ENCODE data around the gene EXOG.

Gene EXOG

DNA sequence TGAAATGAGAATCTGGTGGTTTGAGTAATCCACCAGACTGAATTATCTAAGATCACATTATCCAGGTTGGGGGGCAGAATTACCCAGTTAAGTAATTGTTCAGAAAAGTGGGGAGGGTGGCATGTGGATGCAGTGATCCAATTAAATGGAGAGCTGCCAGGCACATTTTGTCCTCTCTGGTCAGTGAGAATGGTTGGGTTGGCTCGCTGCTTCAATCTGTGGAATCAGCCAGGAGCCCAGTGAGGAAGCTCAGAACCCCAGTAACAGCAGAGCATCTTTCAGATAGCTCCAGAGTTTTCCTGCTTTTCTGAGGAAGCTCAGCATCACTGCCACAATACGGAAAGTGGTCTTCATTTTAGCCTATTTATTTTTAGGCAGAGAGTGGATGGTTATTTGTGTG lies 6.4 kb upstream of the EXOG start:
- TF ChIP-seq, protein P1, sequence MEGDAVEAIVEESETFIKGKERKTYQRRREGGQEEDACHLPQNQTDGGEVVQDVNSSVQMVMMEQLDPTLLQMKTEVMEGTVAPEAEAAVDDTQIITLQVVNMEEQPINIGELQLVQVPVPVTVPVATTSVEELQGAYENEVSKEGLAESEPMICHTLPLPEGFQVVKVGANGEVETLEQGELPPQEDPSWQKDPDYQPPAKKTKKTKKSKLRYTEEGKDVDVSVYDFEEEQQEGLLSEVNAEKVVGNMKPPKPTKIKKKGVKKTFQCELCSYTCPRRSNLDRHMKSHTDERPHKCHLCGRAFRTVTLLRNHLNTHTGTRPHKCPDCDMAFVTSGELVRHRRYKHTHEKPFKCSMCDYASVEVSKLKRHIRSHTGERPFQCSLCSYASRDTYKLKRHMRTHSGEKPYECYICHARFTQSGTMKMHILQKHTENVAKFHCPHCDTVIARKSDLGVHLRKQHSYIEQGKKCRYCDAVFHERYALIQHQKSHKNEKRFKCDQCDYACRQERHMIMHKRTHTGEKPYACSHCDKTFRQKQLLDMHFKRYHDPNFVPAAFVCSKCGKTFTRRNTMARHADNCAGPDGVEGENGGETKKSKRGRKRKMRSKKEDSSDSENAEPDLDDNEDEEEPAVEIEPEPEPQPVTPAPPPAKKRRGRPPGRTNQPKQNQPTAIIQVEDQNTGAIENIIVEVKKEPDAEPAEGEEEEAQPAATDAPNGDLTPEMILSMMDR (IDR thresholded peaks at IDR 0.05; ENCODE audit: low read depth, low read length) = no peak
- DNase-seq (ENCODE audit: low read depth, low spot score) = no peak
- in situ Hi-C loops (cut with HindIII; ENCODE audit: low sequenced_read_pairs) = no loop called here
- H3K4me3 ChIP-seq (ENCODE audit: low read depth, low read length) = no peak overlapping the region

DNA sequence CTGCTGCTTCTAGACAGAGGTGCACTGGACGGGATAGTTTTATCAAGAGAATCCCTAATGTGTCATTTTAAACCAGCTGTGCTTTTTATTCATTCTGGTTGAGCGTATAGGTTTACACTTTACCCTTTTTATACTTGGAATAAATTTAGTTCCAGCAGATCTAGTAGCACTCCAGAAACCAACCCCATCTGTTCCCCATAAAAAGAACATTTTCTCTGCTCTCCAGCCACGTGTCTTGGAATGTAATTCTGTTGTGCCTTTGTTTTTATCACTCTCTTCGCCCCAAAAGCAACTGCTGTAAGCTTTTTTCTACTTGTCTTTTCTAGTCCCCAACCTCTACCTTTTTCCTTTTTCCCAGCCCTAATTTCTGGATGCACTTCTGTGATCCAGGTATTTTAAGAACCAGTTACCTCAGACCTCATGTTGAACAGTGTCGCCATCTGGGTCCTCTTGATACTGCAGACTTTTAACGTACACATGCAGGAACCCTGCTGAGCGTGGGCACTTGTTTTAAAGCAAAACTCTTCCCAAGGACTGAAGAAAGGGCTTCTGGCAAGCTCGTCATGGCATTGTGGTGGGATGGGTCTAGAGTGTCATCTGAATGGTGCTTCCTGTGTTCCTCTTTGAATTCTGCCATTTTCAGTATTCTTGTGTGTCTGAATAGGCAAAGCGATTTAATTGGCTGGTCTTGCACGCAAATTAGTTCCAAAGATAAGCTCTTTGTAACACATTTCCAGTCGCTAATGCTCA lies 5.7 kb upstream of the EXOG start:
- no peak overlapping the region for H3K4me3 ChIP-seq (ENCODE audit: low read depth, low read length)
- DNase-seq (ENCODE audit: low read depth, low spot score) = no peak
- in situ Hi-C loops (cut with HindIII; ENCODE audit: low sequenced_read_pairs) = no loop called here
- TF ChIP-seq, protein P1 (IDR thresholded peaks at IDR 0.05; ENCODE audit: low read depth, low read length) = no peak

DNA sequence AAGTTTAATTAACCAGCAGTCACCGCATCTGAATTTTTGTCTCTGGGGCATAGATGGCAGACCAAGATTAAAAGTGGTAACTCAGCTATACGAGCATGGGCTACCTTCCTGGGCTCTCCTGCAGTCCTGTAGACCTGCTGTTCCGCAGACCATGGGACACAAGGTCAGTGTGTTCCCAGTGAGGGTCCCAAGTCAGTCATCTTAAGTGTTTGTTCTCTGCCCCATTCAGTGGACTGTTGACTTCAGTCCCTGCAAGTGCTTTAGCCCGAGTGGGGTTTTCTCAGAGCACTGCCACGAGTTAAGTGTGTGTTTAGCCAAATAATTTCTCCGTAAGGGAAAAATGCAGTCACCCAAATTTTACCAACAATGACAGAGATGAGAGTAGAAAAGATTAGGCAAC lies 4.9 kb upstream of the EXOG start:
- no peak for DNase-seq (ENCODE audit: low read depth, low spot score)
- in situ Hi-C loops (cut with HindIII; ENCODE audit: low sequenced_read_pairs) = no loop called here
- TF ChIP-seq, protein P1 (IDR thresholded peaks at IDR 0.05; ENCODE audit: low read depth, low read length) = no peak
- no peak overlapping the region for H3K4me3 ChIP-seq (ENCODE audit: low read depth, low read length)

DNA sequence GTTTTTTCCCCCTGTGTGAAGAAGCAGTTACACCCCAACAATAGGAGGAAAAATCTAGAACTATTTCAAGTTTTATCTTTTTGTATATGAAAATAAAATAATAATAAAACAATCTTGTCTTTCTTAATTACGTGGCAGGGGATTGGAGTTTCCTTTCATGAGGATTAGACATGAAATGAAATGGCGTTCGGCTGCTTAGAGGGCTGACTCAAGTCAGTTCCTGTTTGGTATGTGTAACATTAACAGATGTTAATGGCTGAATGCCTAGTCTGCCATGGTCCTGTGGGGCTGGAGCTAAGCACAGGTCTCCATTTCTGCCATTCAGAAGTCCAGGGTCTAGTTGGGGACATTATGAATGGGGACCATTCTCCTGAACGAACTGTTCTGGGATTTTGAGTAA lies 3.1 kb upstream of the EXOG start:
- DNase-seq (ENCODE audit: low read depth, low spot score) = peak; percentile 27

DNA sequence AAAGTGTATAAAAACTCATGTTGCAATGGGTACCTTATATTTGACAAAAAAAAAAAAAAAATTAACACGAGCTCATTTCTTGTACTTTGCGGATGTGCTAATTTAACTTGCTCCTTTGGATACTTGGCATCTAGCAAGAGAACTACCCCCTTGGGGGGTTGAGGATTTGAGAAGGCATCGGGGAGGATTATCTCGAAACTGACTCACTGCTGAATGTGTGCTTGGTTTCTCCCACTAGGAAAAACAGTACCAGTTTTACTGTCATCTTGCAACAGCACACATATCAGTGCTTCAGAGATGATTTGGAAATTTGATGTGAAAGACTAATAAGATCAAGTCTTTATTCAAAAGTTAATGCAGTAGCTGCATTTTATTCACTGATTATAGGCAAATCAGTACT lies 891 bp downstream of the EXOG start:
- no peak for DNase-seq (ENCODE audit: low read depth, low spot score)
- TF ChIP-seq, protein P1 (IDR thresholded peaks at IDR 0.05; ENCODE audit: low read depth, low read length) = no peak
- in situ Hi-C loops (cut with HindIII; ENCODE audit: low sequenced_read_pairs) = no loop called here
- H3K4me3 ChIP-seq (ENCODE audit: low read depth, low read length) = peak overlapping the region; percentile 93

More for the DNA sequence above, 3.1 kb upstream of the EXOG start:
- TF ChIP-seq, protein P1 (IDR thresholded peaks at IDR 0.05; ENCODE audit: low read depth, low read length) = no peak
- in situ Hi-C loops (cut with HindIII; ENCODE audit: low sequenced_read_pairs) = no loop called here
- H3K4me3 ChIP-seq (ENCODE audit: low read depth, low read length) = no peak overlapping the region

DNA sequence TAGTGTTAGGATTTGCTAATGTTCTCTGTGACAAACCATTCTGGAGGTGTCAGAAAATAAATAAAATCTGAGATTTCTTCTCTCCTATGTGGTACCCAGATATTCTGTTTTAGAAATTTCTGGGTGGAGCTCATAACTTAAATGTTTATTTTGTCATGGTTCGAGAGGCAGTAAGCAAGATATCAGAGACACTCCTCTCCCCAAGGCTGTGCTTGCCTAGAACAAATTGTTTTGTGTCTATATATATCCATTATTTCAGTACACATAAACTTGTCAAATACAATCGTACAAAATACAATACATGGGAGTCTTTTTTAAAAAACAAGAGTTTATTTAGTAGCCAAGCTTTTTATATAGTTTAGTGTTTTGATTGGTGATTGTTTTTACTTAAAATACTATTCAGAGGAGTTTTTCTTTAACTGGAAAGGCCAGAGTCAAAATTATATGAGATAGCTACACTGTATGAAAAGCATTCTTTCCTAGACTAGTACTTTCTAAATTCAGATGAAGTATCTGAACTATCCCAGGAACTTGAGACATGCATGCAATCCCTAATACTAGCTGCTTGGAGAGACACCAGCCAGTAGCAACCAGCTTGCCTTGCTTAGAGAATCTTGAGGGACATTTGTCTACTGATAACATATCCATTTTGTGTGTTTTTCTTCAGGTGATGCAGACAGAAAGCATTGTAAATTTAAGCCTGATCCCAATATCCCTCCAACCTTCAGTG lies 4.7 kb downstream of the EXOG start:
- in situ Hi-C loops (cut with HindIII; ENCODE audit: low sequenced_read_pairs) = no loop called here

More for the DNA sequence above, 4.7 kb downstream of the EXOG start:
- no peak overlapping the region for H3K4me3 ChIP-seq (ENCODE audit: low read depth, low read length)
- no peak for DNase-seq (ENCODE audit: low read depth, low spot score)
- TF ChIP-seq, protein P1 (IDR thresholded peaks at IDR 0.05; ENCODE audit: low read depth, low read length) = no peak
